GM12875 (cell line): ENCODE data around the gene UBE2V1.

ENCODE experiments used
- H3K4me3 ChIP-seq: one replicate; pipeline ENCODE4 v1.5.1; 2011; ENCODE audit warnings: low read depth, low read length, control low read depth
- CTCF ChIP-seq: IDR thresholded peaks from 2 replicates; pipeline ENCODE4 v1.5.1; 2011; ENCODE audit warnings: low read depth, mild to moderate bottlenecking, control low read depth, inconsistent platforms, low read length, moderate library complexity, borderline replicate concordance; ENCODE audit not compliant: insufficient read depth

The UBE2V1 gene

GRCh38 chr20:50128520-50128905 is 15.6 kb upstream of the UBE2V1 start:
- TF ChIP-seq CTCF, result no peak
- no peak overlapping the region for H3K4me3 ChIP-seq

GRCh38 chr20:50127587-50128519 is 14.9 kb upstream of the UBE2V1 start:
- H3K4me3 ChIP-seq, result no peak overlapping the region
- TF ChIP-seq CTCF, result no peak

GRCh38 chr20:50126662-50127061 is 13.7 kb upstream of the UBE2V1 start:
- no peak for TF ChIP-seq CTCF
- H3K4me3 ChIP-seq, result no peak overlapping the region

DNA sequence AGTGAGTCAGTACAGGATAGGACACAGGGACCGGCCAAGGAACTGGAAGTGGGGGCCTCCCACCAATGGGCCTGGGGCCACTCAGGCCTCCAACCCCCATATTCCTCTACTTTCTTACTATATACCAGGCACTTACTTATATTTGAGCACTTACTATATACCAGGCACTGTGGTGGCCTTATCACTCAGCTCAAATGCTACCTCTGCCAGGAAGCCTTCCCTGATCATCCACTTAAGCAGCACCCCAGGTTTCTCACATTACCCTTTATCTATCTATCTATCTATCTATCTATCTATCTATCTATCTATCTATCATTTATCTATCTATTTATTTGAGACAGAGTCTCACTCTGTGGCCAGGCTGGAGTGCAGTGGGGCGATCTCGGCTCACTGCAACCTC is 12.3 kb upstream of the UBE2V1 start:
- H3K4me3 ChIP-seq, result no peak overlapping the region
- no peak for TF ChIP-seq CTCF

DNA sequence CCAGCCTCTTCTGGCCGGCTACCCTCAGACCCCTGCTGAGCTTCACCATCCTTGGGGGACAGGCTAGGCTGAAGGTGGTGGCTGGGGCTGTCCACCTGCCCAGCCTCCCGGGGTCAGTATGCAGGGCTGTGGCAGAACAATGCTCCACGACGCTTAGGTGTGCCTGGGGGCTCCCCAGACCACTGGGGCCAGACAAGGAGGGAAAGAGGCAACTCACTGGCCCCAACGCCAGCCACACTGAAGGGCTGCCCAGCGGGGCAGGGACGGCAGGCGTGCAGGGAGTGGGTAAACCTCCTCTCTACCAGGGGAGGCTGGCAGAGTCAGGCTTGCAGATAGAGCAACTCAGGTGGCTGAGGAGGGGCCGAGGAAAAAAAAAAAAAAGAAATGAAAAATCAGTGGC is 11.5 kb upstream of the UBE2V1 start:
- TF ChIP-seq CTCF, result no peak
- H3K4me3 ChIP-seq, result no peak overlapping the region

DNA sequence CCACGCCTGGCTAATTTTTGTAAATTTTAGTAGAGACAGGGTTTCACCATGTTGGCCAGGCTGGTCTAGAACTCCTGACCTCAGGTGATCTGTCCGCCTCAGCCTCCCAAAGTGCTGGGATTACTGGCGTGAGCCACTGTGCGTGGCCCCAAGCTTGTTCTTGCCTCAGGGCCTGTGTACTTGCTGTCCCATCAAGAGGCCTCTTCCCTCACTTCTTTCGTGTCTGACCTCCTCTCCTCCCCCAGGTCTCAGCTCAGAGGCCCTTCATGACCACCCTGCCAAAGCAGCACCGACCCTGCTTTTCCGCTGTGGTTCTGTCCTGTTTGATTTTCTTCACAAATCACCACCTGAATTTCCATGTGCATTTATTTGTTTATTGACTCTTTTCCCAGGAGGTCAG is 10.5 kb upstream of the UBE2V1 start:
- no peak for TF ChIP-seq CTCF
- H3K4me3 ChIP-seq, result no peak overlapping the region

GRCh38 chr20:50122763-50123162 is 9.8 kb upstream of the UBE2V1 start:
- no peak for TF ChIP-seq CTCF

More at GRCh38 chr20:50122763-50123162, 9.8 kb upstream of the UBE2V1 start:
- H3K4me3 ChIP-seq, result no peak overlapping the region
